ENCODE data around the gene LCN6.
A peak's percentile ranks its signal among the peaks of the same experiment; 100 is the strongest.

LCN6 gene

GRCh38 chr9:136742591-136743391 lies 5.5 kb downstream of the LCN6 start, which contains the start of gene LCN10:
TSS of gene LCN10 (minus strand) at chr9:136742940. CDS start at chr9:136742903, 37 bp downstream.
- no peak for DNase-seq

DNA sequence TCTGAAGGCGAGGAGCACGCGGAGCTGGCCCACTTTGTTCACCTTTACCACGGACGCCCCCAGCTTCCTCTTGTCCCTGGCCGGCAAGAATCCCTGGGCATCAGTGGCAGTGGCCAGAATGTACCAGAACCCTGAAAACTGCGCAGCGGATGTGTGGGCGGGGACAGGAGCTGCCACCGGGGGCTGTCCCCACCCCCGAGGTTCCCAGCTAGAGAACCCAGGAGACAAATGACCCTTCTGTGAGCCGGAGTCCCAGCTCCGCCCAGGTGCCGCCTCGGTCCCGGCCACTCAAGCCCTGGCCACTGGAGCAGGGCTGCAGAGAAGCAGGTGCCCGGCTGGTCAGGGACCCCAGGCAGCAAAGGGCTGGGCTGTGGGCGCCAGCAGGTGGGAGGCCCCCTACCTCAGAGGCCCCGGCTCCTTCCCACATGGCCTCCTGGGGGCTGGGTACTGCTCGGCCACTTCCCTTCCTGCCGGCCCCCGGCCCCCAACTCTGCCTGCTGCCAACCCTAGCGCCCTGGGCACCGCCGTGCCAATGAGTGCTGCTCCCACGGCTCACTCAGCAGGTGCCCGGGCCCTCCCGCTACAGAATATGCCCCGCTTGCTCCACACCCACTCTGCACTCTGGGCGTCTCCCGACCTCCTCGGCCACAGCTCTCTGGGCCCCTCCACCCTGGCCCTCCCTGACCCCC lies 6.3 kb downstream of the LCN6 start:
- peak; percentile 27 to 65 (median 47) for DNase-seq

- DNase-seq: no peak
Observed at GRCh38 chr9:136740971-136741882, 7.1 kb downstream of the LCN6 start.

DNA sequence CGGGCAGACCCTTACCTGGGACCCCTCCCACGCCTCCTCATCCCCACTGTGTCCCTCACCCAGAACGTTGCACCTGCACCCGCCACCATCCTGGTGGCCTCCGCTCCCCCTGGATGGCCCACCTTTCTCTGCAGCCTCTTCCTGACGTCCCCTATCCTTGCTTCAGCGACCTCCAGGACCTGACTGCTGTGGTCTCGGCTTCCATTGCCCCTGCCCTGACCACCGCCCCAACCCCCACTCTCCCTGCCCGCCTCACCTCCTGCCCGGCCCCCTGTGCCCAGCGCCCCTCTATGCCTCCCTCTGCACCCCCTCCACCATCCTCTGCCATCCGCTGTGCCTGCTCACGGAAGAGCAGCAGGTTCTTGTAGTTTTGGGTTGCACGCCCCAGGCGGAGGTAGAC lies 7.8 kb downstream of the LCN6 start:
- no peak for DNase-seq

DNA sequence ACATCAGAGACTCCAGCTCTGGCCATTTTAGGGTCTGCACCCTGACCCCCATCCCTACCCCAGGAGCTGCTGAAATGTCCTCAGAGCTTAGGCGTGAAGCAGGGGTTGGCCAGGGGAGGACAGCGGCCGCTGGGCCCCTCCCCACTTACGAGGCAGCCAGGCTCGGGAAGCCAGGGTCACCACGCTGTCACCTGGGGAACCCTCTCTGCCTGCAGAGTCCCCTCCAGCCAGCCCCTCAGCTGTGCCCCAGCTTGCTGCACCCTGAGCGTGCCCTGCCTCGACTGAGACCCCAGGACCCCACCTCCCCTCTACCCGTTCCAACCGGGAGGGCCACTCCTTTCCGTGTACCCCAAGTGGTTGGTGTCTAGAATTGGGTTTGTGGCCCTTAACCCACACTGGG lies 8.3 kb downstream of the LCN6 start:
- no peak for DNase-seq

- no peak for DNase-seq
Observed at GRCh38 chr9:136739509-136739908, 8.8 kb downstream of the LCN6 start.

DNA sequence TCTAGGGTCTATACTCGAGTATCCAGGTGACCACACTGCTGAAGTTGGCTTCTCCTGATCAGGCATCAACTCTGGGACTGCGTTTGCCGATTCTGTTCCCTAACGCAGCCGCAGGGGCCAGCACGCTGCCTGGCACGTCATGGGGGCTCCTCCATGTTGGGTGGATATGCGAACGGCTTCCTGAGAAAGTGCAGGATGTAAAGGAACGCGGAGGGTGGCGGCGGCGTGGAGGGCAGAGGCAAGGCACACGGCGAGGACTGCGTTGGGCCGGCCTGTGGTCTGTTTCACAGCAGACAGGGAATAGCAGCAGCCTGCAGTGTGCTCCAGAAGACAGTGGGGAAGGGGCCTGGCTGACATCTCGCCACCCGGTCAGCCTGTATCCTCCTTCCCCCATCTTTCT lies 9.4 kb downstream of the LCN6 start:
- no peak for DNase-seq

DNA sequence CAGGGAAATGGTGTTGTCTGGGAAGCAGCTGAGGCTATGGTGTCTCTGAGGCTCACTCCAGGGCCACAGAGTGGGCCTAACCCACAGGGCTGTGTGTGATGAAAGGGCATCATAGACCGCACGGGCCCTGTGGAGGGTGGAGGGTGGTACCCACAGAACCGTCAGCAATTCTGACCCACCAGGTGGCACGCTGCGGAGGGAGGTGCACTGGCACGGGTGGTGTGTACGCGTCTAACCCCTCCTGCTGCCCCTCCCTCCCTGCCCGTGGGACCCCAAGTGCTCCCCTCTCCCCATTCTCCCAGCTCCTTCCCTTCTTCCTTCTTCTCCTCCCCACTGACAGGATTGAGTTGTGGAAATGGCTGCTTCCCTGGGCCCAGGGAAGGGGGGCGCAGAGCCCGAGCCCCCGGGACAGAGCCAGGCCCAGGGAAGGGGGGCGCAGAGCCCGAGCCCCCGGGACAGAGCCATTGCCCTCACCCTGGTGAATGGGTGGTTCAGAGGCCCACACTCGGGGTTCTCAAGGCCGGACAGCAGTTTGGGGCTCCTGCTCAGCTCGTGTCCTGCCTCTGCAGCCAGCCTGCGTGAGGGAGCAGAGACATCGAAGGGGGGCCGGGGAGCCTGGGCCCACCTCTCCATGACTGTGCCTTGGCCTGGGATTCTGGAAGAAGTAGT lies 12.4 kb downstream of the LCN6 start:
- no peak for DNase-seq

- no peak for DNase-seq
Observed at GRCh38 chr9:136734837-136735496, 13.4 kb downstream of the LCN6 start.

DNA sequence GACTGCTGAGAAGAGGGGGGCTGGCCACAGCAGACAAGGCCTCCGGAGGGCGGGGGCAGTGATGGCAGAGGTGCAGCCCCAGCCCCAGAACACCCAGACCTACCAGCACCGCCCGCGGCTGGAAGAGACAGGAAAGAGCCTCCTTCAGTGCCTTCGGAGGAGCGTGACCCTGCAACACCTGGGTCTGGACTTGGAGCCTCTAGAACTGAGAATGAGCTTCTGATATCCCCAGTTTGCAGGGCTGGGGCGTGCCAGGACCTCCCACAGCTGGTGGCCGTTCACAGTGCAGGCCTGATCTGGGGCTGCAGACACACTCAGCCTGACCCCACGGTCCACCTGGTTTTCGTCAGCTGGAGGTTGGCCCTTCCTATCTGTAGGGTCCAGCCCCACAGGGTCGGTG lies 14.7 kb downstream of the LCN6 start:
- no peak for DNase-seq

- no peak for DNase-seq
Observed at GRCh38 chr9:136732444-136733178, 15.7 kb downstream of the LCN6 start.

GRCh38 chr9:136729926-136730325 lies 18.4 kb downstream of the LCN6 start:
- no peak for DNase-seq

- no peak for DNase-seq
Observed at GRCh38 chr9:136729144-136729543, 19.2 kb downstream of the LCN6 start.

GRCh38 chr9:136728548-136729123 lies 19.7 kb downstream of the LCN6 start:
- DNase-seq: peak; percentile 19 to 67 (median 44)

DNA sequence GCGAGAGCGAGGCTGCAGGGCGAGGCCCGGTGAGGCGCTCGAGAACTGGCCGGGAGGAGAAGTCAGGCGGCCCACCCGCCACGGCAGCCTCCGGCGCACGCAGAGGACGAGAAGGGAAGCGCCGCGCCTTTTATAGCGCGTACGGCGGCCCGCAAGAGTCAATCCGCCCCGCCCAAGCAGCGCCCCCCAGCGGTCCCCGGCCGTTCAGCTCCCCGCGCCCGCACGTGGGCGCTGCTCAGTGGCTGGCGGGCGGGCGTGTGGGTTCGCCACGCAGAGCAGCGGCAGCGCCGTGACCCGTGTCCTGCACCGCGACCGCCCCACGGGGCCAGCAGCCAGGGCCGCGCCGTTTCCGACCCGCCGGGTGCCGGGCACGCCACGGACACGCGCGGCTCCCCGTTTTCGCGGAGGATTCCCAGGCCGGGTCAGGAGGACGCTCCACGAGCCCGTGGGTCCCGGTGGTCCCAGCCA lies 20.2 kb downstream of the LCN6 start:
- peak; percentile 94 to 98 (median 96) for DNase-seq

DNA sequence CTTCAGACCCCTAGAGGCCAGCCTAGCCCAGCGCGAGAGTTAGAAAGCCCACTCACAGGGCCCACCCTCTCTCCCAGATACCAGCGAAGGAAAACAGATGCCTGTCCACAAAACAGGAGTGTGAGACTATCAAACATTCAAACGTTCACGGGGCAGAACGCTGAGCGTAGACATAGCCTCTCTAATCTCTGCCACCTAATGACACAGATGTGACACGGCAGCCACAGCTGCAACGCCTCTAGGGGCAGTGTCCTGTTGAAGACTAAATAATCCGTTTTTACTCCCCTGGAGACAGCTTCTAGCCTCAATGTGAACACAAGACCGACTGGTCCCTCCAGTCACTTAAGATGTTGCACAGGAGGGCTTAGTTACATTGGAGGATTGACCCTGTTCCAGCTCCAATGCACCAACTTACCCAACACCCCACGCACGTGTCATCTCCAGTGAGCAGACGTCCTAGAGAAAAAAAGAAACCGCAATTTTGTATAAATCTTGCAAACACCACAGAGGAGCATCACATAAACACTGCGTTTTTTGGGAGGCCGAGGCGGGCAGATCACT lies 21.6 kb downstream of the LCN6 start:
- DNase-seq: peak; percentile 46 to 62 (median 60)

GRCh38 chr9:136726118-136726517 lies 22.2 kb downstream of the LCN6 start:
- DNase-seq: no peak

GRCh38 chr9:136725612-136726011 lies 22.7 kb downstream of the LCN6 start:
- no peak for DNase-seq

- DNase-seq: no peak
Observed at GRCh38 chr9:136724772-136725171, 23.6 kb downstream of the LCN6 start.

- DNase-seq: no peak
Observed at GRCh38 chr9:136723989-136724388, 24.3 kb downstream of the LCN6 start.
